H1 (cell line): ENCODE measurements around the gene METTL21A. TPM values are rescaled to one million over a fixed set of nuclear protein-coding genes. Genes with fewer than 3 reads are reported as not detected.

Source experiments
- CTCF ChIA-PET: fragments of 300-600 bp; sonication (Branson Sonifier 250); formaldehyde crosslinking; loops from one replicate; lab custom pipeline; 2021; ENCODE audit not compliant: partially characterized antibody; lab: Charles Lee
- POLR2A ChIA-PET: fragments of 300-600 bp; sonication (Branson Sonifier 250); formaldehyde crosslinking; loops from one replicate; lab custom pipeline; 2021; ENCODE audit warnings: inconsistent platforms; ENCODE audit not compliant: partially characterized antibody; lab: Charles Lee
- DNase-seq, 2 experiments: peaks; one replicate each; pipeline versions ENCODE4 v3.0.0 to v3.0.0-alpha.2; 2010 to 2022; ENCODE audit warnings: low spot score in 2 of 2, low read depth in 1 of 2, mixed read lengths in 1 of 2
- FAIRE-seq: peaks from 2 replicates; lab custom pipeline; 2011; peaks lifted over from hg19 to GRCh38; lab: Jason Lieb, UNC
- H2AFZ ChIP-seq: 2 replicates; pipeline ENCODE4 v1.8.1; 2012; ENCODE audit warnings: low read length, inconsistent platforms
- H2AK5ac ChIP-seq: 2 replicates; pipeline ENCODE4 v1.6.1; 2013; ENCODE audit warnings: low read depth, low read length
- H2BK120ac ChIP-seq: replicated peaks from 2 replicates; pipeline ENCODE3; 2013; ENCODE audit warnings: low read depth, low read length, inconsistent platforms
- H2BK12ac ChIP-seq: 2 replicates; pipeline ENCODE4 v1.6.1; 2013; ENCODE audit warnings: low read depth, low read length
- H2BK15ac ChIP-seq: 2 replicates; pipeline ENCODE4 v1.6.1; 2013; ENCODE audit warnings: low read length
- H2BK20ac ChIP-seq: 2 replicates; pipeline ENCODE4 v1.6.1; 2013; ENCODE audit warnings: low read length
- H2BK5ac ChIP-seq: 2 replicates; pipeline ENCODE4 v1.6.1; 2013; ENCODE audit warnings: low read depth, low read length
- H3K14ac ChIP-seq: 2 replicates; pipeline ENCODE4 v1.6.1; 2013; ENCODE audit warnings: inconsistent platforms; ENCODE audit not compliant: insufficient read length
- H3K18ac ChIP-seq: 2 replicates; pipeline ENCODE4 v1.6.1; 2013; ENCODE audit warnings: low read length; ENCODE audit errors: extremely low read depth
- H3K23ac ChIP-seq: 2 replicates; pipeline ENCODE4 v1.6.1; 2013; ENCODE audit warnings: inconsistent platforms; ENCODE audit not compliant: insufficient read length
- H3K23me2 ChIP-seq: 2 replicates; pipeline ENCODE4 v1.6.1; 2013; ENCODE audit warnings: low read depth, low read length
- H3K27ac ChIP-seq: 2 replicates; pipeline ENCODE4 v1.6.1; 2011; ENCODE audit warnings: low read depth, low read length, inconsistent platforms
- H3K27me3 ChIP-seq, 4 experiments: replicated peaks in 1 of 4; 1 replicate in 1 of 4; 2 replicates in 3 of 4; pipeline versions ENCODE4 v1.6.1 to v1.8.1; 2011 to 2013; ENCODE audit warnings: low read length in 3 of 4, mild to moderate bottlenecking in 3 of 4, inconsistent platforms in 2 of 4, mixed read lengths in 2 of 4, moderate library complexity in 1 of 4; ENCODE audit not compliant: control insufficient read depth in 3 of 4, insufficient read depth in 3 of 4; ENCODE audit errors: extremely low read depth in 1 of 4
- H3K36me3 ChIP-seq, 4 experiments: 2 replicates each; pipeline versions ENCODE4 v1.6.1 to v1.8.1; 2011 to 2013; ENCODE audit warnings: mild to moderate bottlenecking in 4 of 4, low read length in 3 of 4, moderate library complexity in 2 of 4, control low read depth in 1 of 4, inconsistent platforms in 1 of 4; ENCODE audit not compliant: insufficient read depth in 4 of 4, control insufficient read depth in 2 of 4
- H3K4ac ChIP-seq: replicated peaks from 2 replicates; pipeline ENCODE3; 2013; ENCODE audit warnings: low read length, low read depth, mixed read lengths, inconsistent platforms; ENCODE audit not compliant: insufficient read length
- H3K4me1 ChIP-seq, 4 experiments: replicated peaks in 1 of 4; 1 replicate in 1 of 4; 2 replicates in 3 of 4; pipeline versions ENCODE4 v1.6.1 to v1.8.1; 2011 to 2013; ENCODE audit warnings: low read length in 3 of 4, inconsistent platforms in 2 of 4, mixed read lengths in 1 of 4; ENCODE audit not compliant: insufficient read depth in 4 of 4, control insufficient read depth in 3 of 4
- H3K4me2 ChIP-seq, 2 experiments: 2 replicates each; pipeline versions ENCODE4 v1.6.1 to v1.8.1; 2011 to 2013; ENCODE audit warnings: low read depth in 2 of 2, low read length in 2 of 2, control low read depth in 1 of 2, inconsistent platforms in 1 of 2, mild to moderate bottlenecking in 1 of 2; ENCODE audit not compliant: insufficient read depth in 1 of 2
- H3K4me3 ChIP-seq, 4 experiments: fragments of 200-600, 300-600 bp in 1 of 4; sonication (generic), shearing (Covaris generic), sonication (Bioruptor Twin) in 1 of 4; 2 replicates each; pipeline versions ENCODE4 v1.5.1 to v1.8.1; 2011 to 2016; ENCODE audit warnings: low read length in 4 of 4, low read depth in 3 of 4, control low read depth in 2 of 4, inconsistent platforms in 2 of 4, mild to moderate bottlenecking in 2 of 4, mixed read lengths in 1 of 4, moderate library complexity in 1 of 4; ENCODE audit not compliant: insufficient read depth in 2 of 4; ENCODE audit errors: extremely low read depth in 1 of 4
- H3K56ac ChIP-seq: replicated peaks from 2 replicates; pipeline ENCODE3; 2013; ENCODE audit warnings: low read depth, mild to moderate bottlenecking, mixed read lengths, low read length, inconsistent platforms; ENCODE audit not compliant: insufficient read length
- H3K79me1 ChIP-seq: 2 replicates; pipeline ENCODE4 v1.6.1; 2013; ENCODE audit warnings: low read depth, low read length, control low read depth
- H3K79me2 ChIP-seq, 2 experiments: 2 replicates each; pipeline versions ENCODE4 v1.6.1 to v1.8.1; 2012 to 2013; ENCODE audit warnings: low read length in 2 of 2, mild to moderate bottlenecking in 2 of 2, inconsistent platforms in 1 of 2; ENCODE audit not compliant: insufficient read depth in 2 of 2, control insufficient read depth in 1 of 2
- H3K9ac ChIP-seq, 4 experiments: replicated peaks in 1 of 4; 1 replicate in 1 of 4; 2 replicates in 3 of 4; pipeline versions ENCODE4 v1.6.1 to v1.8.1; 2011 to 2013; ENCODE audit warnings: low read depth in 3 of 4, low read length in 3 of 4, control low read depth in 2 of 4, mild to moderate bottlenecking in 2 of 4, moderate library complexity in 2 of 4, inconsistent platforms in 1 of 4; ENCODE audit errors: extremely low read depth in 1 of 4
- H3K9me3 ChIP-seq, 2 experiments: 2 replicates each; pipeline versions ENCODE4 v1.6.1 to v1.8.1; 2012 to 2013; ENCODE audit warnings: mild to moderate bottlenecking in 2 of 2, moderate library complexity in 2 of 2, control low read depth in 1 of 2, inconsistent platforms in 1 of 2, low read depth in 1 of 2, low read length in 1 of 2, mixed read lengths in 1 of 2; ENCODE audit not compliant: insufficient read depth in 2 of 2
- H4K20me1 ChIP-seq, 2 experiments: replicated peaks in 1 of 2; 2 replicates each; pipeline versions ENCODE3 to v1.8.1; 2011 to 2013; ENCODE audit warnings: inconsistent platforms in 2 of 2, low read length in 2 of 2, mild to moderate bottlenecking in 1 of 2; ENCODE audit not compliant: insufficient read depth in 2 of 2, control insufficient read depth in 1 of 2
- H4K5ac ChIP-seq: 2 replicates; pipeline ENCODE4 v1.6.1; 2013; ENCODE audit warnings: low read length, low read depth, mixed read lengths, inconsistent platforms; ENCODE audit not compliant: insufficient read length
- H4K8ac ChIP-seq: 2 replicates; pipeline ENCODE4 v1.8.0; 2013; ENCODE audit warnings: mild to moderate bottlenecking, moderate library complexity, low read length, inconsistent platforms; ENCODE audit not compliant: insufficient read depth; ENCODE audit errors: extremely low read depth
- H4K91ac ChIP-seq: replicated peaks from 2 replicates; pipeline ENCODE3; 2013; ENCODE audit warnings: low read length, mixed read lengths, inconsistent platforms; ENCODE audit not compliant: insufficient read length
- ATF2 ChIP-seq: IDR thresholded peaks from 2 replicates; pipeline ENCODE4 v1.6.1; 2012; ENCODE audit warnings: low read length, inconsistent platforms
- BACH1 ChIP-seq: IDR thresholded peaks from 2 replicates; pipeline ENCODE4 v1.6.1; 2012; ENCODE audit warnings: low read length, improper control_type of control experiment
- HDAC2 ChIP-seq, 2 experiments: fragments of 300-600 bp in 1 of 2; sonication (generic) in 1 of 2; IDR thresholded peaks; 2 replicates each; pipeline ENCODE4 v1.6.1; 2011 to 2012; ENCODE audit warnings: low read depth in 2 of 2, low read length in 2 of 2, mild to moderate bottlenecking in 2 of 2, moderate library complexity in 2 of 2, borderline replicate concordance in 1 of 2, inconsistent platforms in 1 of 2
- NANOG ChIP-seq: IDR thresholded peaks from 2 replicates; pipeline ENCODE4 v1.6.1; 2011; ENCODE audit warnings: low read length, low read depth, mild to moderate bottlenecking, inconsistent platforms; ENCODE audit not compliant: insufficient read depth, poor library complexity, severe bottlenecking
- PHF8 ChIP-seq: fragments of 200-600 bp; sonication (generic); conservative IDR thresholded peaks from 2 replicates; pipeline ENCODE4 v1.7.1; 2012; ENCODE audit warnings: low read depth, mild to moderate bottlenecking, inconsistent platforms, low read length, moderate library complexity
- RXRA ChIP-seq: IDR thresholded peaks from 2 replicates; pipeline ENCODE4 v1.6.1; 2011; ENCODE audit warnings: low read depth, mild to moderate bottlenecking, low read length, moderate library complexity; ENCODE audit not compliant: insufficient read depth
- WGBS, 2 experiments: shearing (Covaris generic) in 1 of 2; methylation state at CpG; one replicate each; pipeline versions ENCODE4 v1.1.6 to v1.1.7; 2013 to 2015; ENCODE audit warnings: low lambda C conversion rate in 2 of 2, mixed read lengths in 2 of 2, inconsistent platforms in 1 of 2, low coverage in 1 of 2, missing lambda C conversion rate in 1 of 2; ENCODE audit not compliant: insufficient replicate concordance in 2 of 2, insufficient coverage in 1 of 2, insufficient read length in 1 of 2; ENCODE audit errors: extremely low coverage in 1 of 2, missing lambda C conversion rate in 1 of 2; 5-methylcytosine and 5-hydroxymethylcytosine counted together
- polyA plus RNA-seq, 7 experiments: library from polyadenylated mRNA; depleted of rRNA in 3 of 7; stranded (reverse) in 5 of 7; unstranded in 2 of 7; fragments of >200 nt in 5 of 7; fragments of 200-250 nt in 2 of 7; gene quantifications; 1 replicate in 5 of 7; 2 replicates in 1 of 7; 4 replicates in 1 of 7; pipeline versions ENCODE4 v1.2.1 to v1.2.3, GENCODE V29; 2011 to 2013; ENCODE audit warnings: missing spikeins in 2 of 7, mixed read lengths in 2 of 7
- total RNA-seq: library from RNA; stranded (reverse); fragmentation: NEBNext Ultra II Directional; extraction: Animal tissue kit (Norgen Biotek cat#: 25700); gene quantifications from 2 replicates; pipeline ENCODE4 v1.2.1, GENCODE V29; 2021

The METTL21A gene
- total and polyA plus RNA-seq, 2 of the 8 experiments (the other 6 are each of a cell fraction or from before 2014, with no cell fraction given), result 36.2 to 55.0 TPM

GRCh38 chr2:207565736-207566500, 59.3 kb downstream of the METTL21A start:
- Histone ChIP-seq H3K27me3 (no peaks in the 10 kb centered on the region), H2BK120ac (no peak overlapping the region), H4K8ac (no peak overlapping the region), H4K20me1 (no peaks in the 10 kb centered on the region), H2BK12ac (no peak overlapping the region), H2AFZ (no peak overlapping the region), H3K23ac (no peak overlapping the region), H3K9ac (no peak overlapping the region), H3K27ac (no peak overlapping the region), H3K9me3 (no peaks in the 10 kb centered on the region), H3K4me2 (no peak overlapping the region), H3K23me2 (no peaks in the 10 kb centered on the region), H4K5ac (no peak overlapping the region), H4K91ac (no peak overlapping the region), H3K79me1 (no peaks in the 10 kb centered on the region; the same call in 1 of the 2 replicates), H3K36me3 (peaks cover 6 to 85% (median 39%) of the 10 kb centered on the region in 4 experiments), H3K56ac (no peak overlapping the region), H3K79me2 (peaks cover 0 to 2% of the 10 kb centered on the region in 2 experiments; a peak in 1 of 4 replicates), H2BK5ac (no peak overlapping the region), H2BK15ac (no peak overlapping the region), H2BK20ac (no peak overlapping the region), H3K4ac (no peak overlapping the region), H3K4me3 (no peak overlapping the region), H3K14ac (no peak overlapping the region), H2AK5ac (no peak overlapping the region), H3K4me1 (no peaks in the 10 kb centered on the region), H3K18ac (no peak overlapping the region)
- FAIRE-seq, result no peak
- WGBS, 2 experiments, result 93% methylated on average over 7 of the region's 7 CpGs; no CpG with 5 or more reads in 1 of the 2 experiments
- TF ChIP-seq PHF8, result no peak
- no peak for TF ChIP-seq RXRA
- no peak for TF ChIP-seq NANOG
- no peak for TF ChIP-seq BACH1
- TF ChIP-seq HDAC2 (IDR thresholded peaks at IDR 0.05; ENCODE audit: borderline replicate concordance in 1 of 2, low read depth in 2 of 2, low read length in 2 of 2), result no peak
- no peak for TF ChIP-seq ATF2
- DNase-seq, result no peak
- POLR2A ChIA-PET, result interaction anchor here (0.6 kb wide), 1 partner anchor 36 kb away, joined by 3 read pairs; no protein-coding TSS in a partner anchor
- CTCF ChIA-PET, result no interaction called here
